HuH-7 (cell line): ENCODE results near the gene ZNF732.
"Not testable (repeated sequence)": the region's sequence is repeated elsewhere in the genome, so short reads cannot be mapped to it uniquely, and the experiment has no call there.

Experiments used
- DNase-seq: peaks from one replicate; pipeline ENCODE4 v3.0.0; 2011; ENCODE audit warnings: low spot score

Gene ZNF732

GRCh38 chr4:253936-254756, 51.1 kb downstream of the ZNF732 start:
- no peak for DNase-seq

- DNase-seq = no peak
Measured at GRCh38 chr4:252065-252601, 53.1 kb downstream of the ZNF732 start.

GRCh38 chr4:244471-244870, 60.8 kb downstream of the ZNF732 start:
- peak; percentile 4 for DNase-seq

GRCh38 chr4:243426-243825, 61.8 kb downstream of the ZNF732 start:
- DNase-seq = no peak

- peak; percentile 27 for DNase-seq
Measured at GRCh38 chr4:242121-242848, 63.0 kb downstream of the ZNF732 start.

GRCh38 chr4:241411-241810, 63.9 kb downstream of the ZNF732 start:
- DNase-seq = not testable (repeated sequence)

GRCh38 chr4:236028-236427, 69.2 kb downstream of the ZNF732 start:
- DNase-seq = no peak

- DNase-seq = no peak
Measured at GRCh38 chr4:234178-234577, 71.1 kb downstream of the ZNF732 start.

GRCh38 chr4:223913-224497, 81.3 kb downstream of the ZNF732 start:
- no peak for DNase-seq
